Measurements from ENCODE around the gene TRAPPC12. TPM values are rescaled to one million over a fixed set of nuclear protein-coding genes. Genes with fewer than 3 reads are reported as not detected.

TRAPPC12 gene
- total RNA-seq, 1 experiment from 2014 or later: 86.0 TPM

DNA sequence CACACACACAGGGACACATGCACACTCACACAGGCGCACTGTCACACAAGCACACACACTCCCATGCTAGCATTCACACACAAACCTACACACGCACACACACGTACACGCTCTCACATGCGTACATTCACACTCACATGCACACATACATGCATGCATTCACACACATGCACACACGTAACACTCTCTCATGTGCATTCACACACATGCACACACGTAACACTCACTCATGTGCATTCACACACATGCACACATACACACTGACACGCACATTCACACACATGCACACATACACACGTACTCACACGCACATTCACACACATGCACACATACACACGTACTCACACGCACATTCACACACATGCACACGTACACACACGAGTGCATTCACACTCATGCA is 123.6 kb downstream of the TRAPPC12 start:
- TF ChIP-seq, protein P1, sequence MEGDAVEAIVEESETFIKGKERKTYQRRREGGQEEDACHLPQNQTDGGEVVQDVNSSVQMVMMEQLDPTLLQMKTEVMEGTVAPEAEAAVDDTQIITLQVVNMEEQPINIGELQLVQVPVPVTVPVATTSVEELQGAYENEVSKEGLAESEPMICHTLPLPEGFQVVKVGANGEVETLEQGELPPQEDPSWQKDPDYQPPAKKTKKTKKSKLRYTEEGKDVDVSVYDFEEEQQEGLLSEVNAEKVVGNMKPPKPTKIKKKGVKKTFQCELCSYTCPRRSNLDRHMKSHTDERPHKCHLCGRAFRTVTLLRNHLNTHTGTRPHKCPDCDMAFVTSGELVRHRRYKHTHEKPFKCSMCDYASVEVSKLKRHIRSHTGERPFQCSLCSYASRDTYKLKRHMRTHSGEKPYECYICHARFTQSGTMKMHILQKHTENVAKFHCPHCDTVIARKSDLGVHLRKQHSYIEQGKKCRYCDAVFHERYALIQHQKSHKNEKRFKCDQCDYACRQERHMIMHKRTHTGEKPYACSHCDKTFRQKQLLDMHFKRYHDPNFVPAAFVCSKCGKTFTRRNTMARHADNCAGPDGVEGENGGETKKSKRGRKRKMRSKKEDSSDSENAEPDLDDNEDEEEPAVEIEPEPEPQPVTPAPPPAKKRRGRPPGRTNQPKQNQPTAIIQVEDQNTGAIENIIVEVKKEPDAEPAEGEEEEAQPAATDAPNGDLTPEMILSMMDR (conservative IDR thresholded peaks at IDR 0.05): no peak
- Histone ChIP-seq H4K5ac (ENCODE audit: insufficient read length, low read depth, low read length) (no peak overlapping the region), H4K20me1 (ENCODE audit: control insufficient read depth, insufficient read depth, insufficient read length) (no peaks in the 10 kb centered on the region), H4K91ac (ENCODE audit: insufficient read length, low read depth, low read length) (no peak overlapping the region), H3K9ac (ENCODE audit: extremely low read depth, insufficient read length, low read length) (no peak overlapping the region), H3K27ac (ENCODE audit: insufficient read length, low read depth, low read length) (no peak overlapping the region), H2BK5ac (ENCODE audit: insufficient read length, low read length) (no peak overlapping the region), H4K8ac (replicated peaks; ENCODE audit: insufficient read length, low read depth, low read length) (peak overlapping the region; percentile 97), H2AFZ (ENCODE audit: low read length) (no peak overlapping the region), H3K9me3 (ENCODE audit: control insufficient read depth, low read depth, low read length) (no peaks in the 10 kb centered on the region), H2BK120ac (ENCODE audit: low read depth, low read length, poor library complexity, severe bottlenecking) (no peak overlapping the region), H2BK20ac (ENCODE audit: low read depth, low read length, poor library complexity, severe bottlenecking) (no peak overlapping the region), H3K79me2 (ENCODE audit: insufficient read depth, low read length) (no peaks in the 10 kb centered on the region), H3K56ac (ENCODE audit: insufficient read length, low read depth, low read length) (no peak overlapping the region), H3T11ph (ENCODE audit: low read length) (no peak overlapping the region), H2BK12ac (ENCODE audit: insufficient read length, low read depth, low read length) (no peak overlapping the region), H3K4ac (ENCODE audit: low read depth, low read length) (no peak overlapping the region), H2BK15ac (ENCODE audit: low read depth, low read length) (no peak overlapping the region), H2AK5ac (ENCODE audit: insufficient read length, low read length) (no peak overlapping the region), H3K79me1 (ENCODE audit: insufficient read depth, low read depth, low read length, poor library complexity, severe bottlenecking) (no peaks in the 10 kb centered on the region), H3K23ac (ENCODE audit: insufficient read length, low read depth, low read length) (peak overlapping the region; percentile 1), H3K23me2 (ENCODE audit: insufficient read length, low read depth, low read length, poor library complexity, severe bottlenecking) (no peaks in the 10 kb centered on the region), H3K4me1 (ENCODE audit: insufficient read depth, low read length) (no peaks in the 10 kb centered on the region), H3K14ac (ENCODE audit: insufficient read depth, low read length) (no peak overlapping the region), H3K18ac (ENCODE audit: insufficient read length, low read depth, low read length) (no peak overlapping the region), H3K4me2 (ENCODE audit: insufficient read depth, insufficient read length, low read length) (no peak overlapping the region), H3K27me3 (ENCODE audit: insufficient read depth, low read length) (no peaks in the 10 kb centered on the region)
- Mint-ChIP-seq H3K36me3 (ENCODE audit: insufficient read depth in 1 of 3, low read depth in 3 of 3) (peaks cover 10 to 36% (median 12%) of the 10 kb centered on the region in 3 experiments), H3K27me3 (ENCODE audit: low read depth) (no peaks in the 10 kb centered on the region; the same call in 1 of the 2 replicates), H3K4me1 (no peaks in the 10 kb centered on the region), H3K9me3 (no peaks in the 10 kb centered on the region), H3K4me3 (no peak overlapping the region), H3K27ac (no peak overlapping the region)
- no peak for DNase-seq
- no CpG with 5 or more reads among the region's 14 CpGs for WGBS (ENCODE audit: extremely low coverage, insufficient read length, low lambda C conversion rate)

All from H9 (cell line).